Neuronal stem cell (in vitro differentiated cells): ENCODE measurements around the gene GATAD1.
"Not testable (repeated sequence)": the region's sequence is repeated elsewhere in the genome, so short reads cannot be mapped to it uniquely, and the experiment has no call there.

ENCODE experiments used
- DNase-seq: peaks from one replicate; pipeline ENCODE4 v3.0.0-alpha.2; 2013; ENCODE audit warnings: low spot score
- H2AFZ ChIP-seq: one replicate; pipeline ENCODE4 v1.6.1; 2013; ENCODE audit warnings: mild to moderate bottlenecking, low read length, inconsistent platforms
- H2AK5ac ChIP-seq: 2 replicates; pipeline ENCODE4 v1.6.1; 2013; ENCODE audit warnings: low read depth, mild to moderate bottlenecking, inconsistent platforms, low read length, moderate library complexity, mixed read lengths
- H2BK120ac ChIP-seq: 2 replicates; pipeline ENCODE4 v1.6.1; 2013; ENCODE audit warnings: low read depth, mild to moderate bottlenecking, inconsistent platforms, low read length, moderate library complexity, mixed read lengths
- H2BK12ac ChIP-seq: one replicate; pipeline ENCODE4 v1.6.1; 2013; ENCODE audit warnings: low read length, inconsistent platforms
- H2BK15ac ChIP-seq: 2 replicates; pipeline ENCODE4 v1.6.1; 2013; ENCODE audit warnings: mild to moderate bottlenecking, low read length, inconsistent platforms, mixed read lengths
- H2BK5ac ChIP-seq: one replicate; pipeline ENCODE4 v1.6.1; 2013; ENCODE audit warnings: inconsistent platforms, mild to moderate bottlenecking, low read length, moderate library complexity
- H3K14ac ChIP-seq: one replicate; pipeline ENCODE4 v1.6.1; 2013; ENCODE audit warnings: low read length, inconsistent platforms
- H3K18ac ChIP-seq: 2 replicates; pipeline ENCODE4 v1.6.1; 2013; ENCODE audit warnings: low read length, inconsistent platforms
- H3K23ac ChIP-seq: 2 replicates; pipeline ENCODE4 v1.6.1; 2013; ENCODE audit warnings: low read depth, mild to moderate bottlenecking, mixed read lengths, low read length, inconsistent platforms; ENCODE audit not compliant: poor library complexity
- H3K27ac ChIP-seq: replicated peaks from 3 replicates; pipeline ENCODE4 v1.5.1; 2013; ENCODE audit warnings: low read length, inconsistent platforms
- H3K27me3 ChIP-seq, 3 experiments: 2 replicates each; pipeline ENCODE4 v1.6.1; 2013; ENCODE audit warnings: low read length in 3 of 3, mild to moderate bottlenecking in 2 of 3, inconsistent platforms in 1 of 3, low read depth in 1 of 3, mixed read lengths in 1 of 3, moderate library complexity in 1 of 3; ENCODE audit not compliant: control insufficient read depth in 3 of 3, insufficient read depth in 3 of 3
- H3K36me3 ChIP-seq, 2 donors: replicated peaks in 1 of 2; 2 replicates each; pipeline ENCODE4 v1.6.1; 2013; ENCODE audit warnings: low read length in 2 of 2; ENCODE audit not compliant: control insufficient read depth in 2 of 2, insufficient read depth in 2 of 2
- H3K4ac ChIP-seq: 2 replicates; pipeline ENCODE4 v1.6.1; 2013; ENCODE audit warnings: inconsistent platforms, mild to moderate bottlenecking, low read length, moderate library complexity
- H3K4me1 ChIP-seq, 2 donors: 1 replicate in 1 of 2; 2 replicates in 1 of 2; pipeline ENCODE4 v1.6.1; 2013; ENCODE audit warnings: low read length in 2 of 2, low read depth in 1 of 2; ENCODE audit not compliant: control insufficient read depth in 2 of 2, insufficient read depth in 1 of 2
- H3K4me2 ChIP-seq: one replicate; pipeline ENCODE4 v1.6.1; 2013; ENCODE audit warnings: mild to moderate bottlenecking, low read length, inconsistent platforms; ENCODE audit not compliant: insufficient read depth, poor library complexity, severe bottlenecking
- H3K4me3 ChIP-seq, 2 donors: 2 replicates each; pipeline ENCODE4 v1.5.1; 2013; ENCODE audit warnings: low read length in 2 of 2, mild to moderate bottlenecking in 2 of 2, inconsistent platforms in 1 of 2, moderate library complexity in 1 of 2
- H3K79me1 ChIP-seq: one replicate; pipeline ENCODE4 v1.6.1; 2013; ENCODE audit warnings: low read depth, mild to moderate bottlenecking, inconsistent platforms, low read length, moderate library complexity
- H3K9ac ChIP-seq: one replicate; pipeline ENCODE4 v1.6.1; 2013; ENCODE audit warnings: mild to moderate bottlenecking, low read depth, low read length, inconsistent platforms; ENCODE audit not compliant: poor library complexity
- H3K9me3 ChIP-seq, 2 donors: replicated peaks in 1 of 2; 2 replicates each; pipeline versions ENCODE3 to v1.6.1; 2013; ENCODE audit warnings: low read length in 2 of 2, mild to moderate bottlenecking in 2 of 2, inconsistent platforms in 1 of 2, low read depth in 1 of 2, mixed read lengths in 1 of 2, moderate library complexity in 1 of 2; ENCODE audit not compliant: control insufficient read depth in 2 of 2, insufficient read depth in 1 of 2
- H4K8ac ChIP-seq: one replicate; pipeline ENCODE4 v1.6.1; 2013; ENCODE audit warnings: low read depth, mild to moderate bottlenecking, inconsistent platforms, low read length, moderate library complexity
- H4K91ac ChIP-seq: one replicate; pipeline ENCODE4 v1.6.1; 2013; ENCODE audit warnings: low read length, low read depth, mild to moderate bottlenecking, inconsistent platforms; ENCODE audit not compliant: poor library complexity
- WGBS, 2 donors: extraction: QIAGEN DNeasy Blood & Tissue Kit; methylation state at CpG; one replicate each; pipeline ENCODE4 v1.1.7; 2013; ENCODE audit warnings: missing lambda C conversion rate in 2 of 2, mixed read lengths in 1 of 2; ENCODE audit not compliant: insufficient read length in 2 of 2, insufficient replicate concordance in 1 of 2; ENCODE audit errors: extremely low coverage in 2 of 2; 5-methylcytosine and 5-hydroxymethylcytosine counted together

The GATAD1 gene

GRCh38 chr7:92410162-92410561 is 37.1 kb upstream of the GATAD1 start:
- H3K79me1 ChIP-seq, H3K9ac ChIP-seq, H3K23ac ChIP-seq, H2AK5ac ChIP-seq, H2BK5ac ChIP-seq, H3K4me2 ChIP-seq, H3K4me1 ChIP-seq, H2BK15ac ChIP-seq, H2AFZ ChIP-seq, H4K91ac ChIP-seq, H3K27ac ChIP-seq, H2BK120ac ChIP-seq, H4K8ac ChIP-seq, H3K9me3 ChIP-seq, H3K36me3 ChIP-seq, H3K27me3 ChIP-seq, H3K4ac ChIP-seq, H3K18ac ChIP-seq, DNase-seq, H2BK12ac ChIP-seq, H3K14ac ChIP-seq, H3K4me3 ChIP-seq: not testable (repeated sequence)
- WGBS, 2 donors: no CpG with 5 or more reads among the region's 6 CpGs

GRCh38 chr7:92412745-92413144 is 34.5 kb upstream of the GATAD1 start:
- H3K4me1 ChIP-seq: peaks cover 0 to 5% of the 10 kb centered on the region in 2 donors
- no peak for DNase-seq
- H2BK12ac ChIP-seq: no peak overlapping the region
- no peak overlapping the region for H3K18ac ChIP-seq
- no peak overlapping the region for H3K4me2 ChIP-seq
- H3K27me3 ChIP-seq: no peaks in the 10 kb centered on the region
- no peak overlapping the region for H2BK5ac ChIP-seq
- H2AFZ ChIP-seq: no peak overlapping the region
- H4K8ac ChIP-seq: no peak overlapping the region
- H3K4ac ChIP-seq: no peak overlapping the region
- H4K91ac ChIP-seq: no peak overlapping the region
- no peak overlapping the region for H3K4me3 ChIP-seq
- no peaks in the 10 kb centered on the region for H3K79me1 ChIP-seq
- H3K36me3 ChIP-seq: no peaks in the 10 kb centered on the region
- H3K9ac ChIP-seq: no peak overlapping the region
- H2BK120ac ChIP-seq: no peak overlapping the region
- H2BK15ac ChIP-seq: no peak overlapping the region
- H2AK5ac ChIP-seq: no peak overlapping the region
- no peak overlapping the region for H3K14ac ChIP-seq
- no CpG with 5 or more reads among the region's 11 CpGs for WGBS, 2 donors
- H3K9me3 ChIP-seq: no peaks in the 10 kb centered on the region
- H3K27ac ChIP-seq: no peak overlapping the region
- no peak overlapping the region for H3K23ac ChIP-seq

GRCh38 chr7:92413550-92413949 is 33.7 kb upstream of the GATAD1 start:
- H4K91ac ChIP-seq: no peak overlapping the region
- peaks cover 0 to 5% of the 10 kb centered on the region in 2 donors for H3K4me1 ChIP-seq
- no peaks in the 10 kb centered on the region for H3K9me3 ChIP-seq
- no peaks in the 10 kb centered on the region for H3K79me1 ChIP-seq
- H2BK120ac ChIP-seq: no peak overlapping the region
- no peak overlapping the region for H3K4me3 ChIP-seq
- no peak overlapping the region for H2AK5ac ChIP-seq
- no peak overlapping the region for H3K27ac ChIP-seq
- no peak overlapping the region for H2BK15ac ChIP-seq
- no peak overlapping the region for H3K9ac ChIP-seq
- H3K4ac ChIP-seq: no peak overlapping the region
- no peak for DNase-seq
- H4K8ac ChIP-seq: no peak overlapping the region
- no peaks in the 10 kb centered on the region for H3K36me3 ChIP-seq
- H2BK5ac ChIP-seq: no peak overlapping the region
- H3K23ac ChIP-seq: no peak overlapping the region
- H3K27me3 ChIP-seq: no peaks in the 10 kb centered on the region
- no peak overlapping the region for H2BK12ac ChIP-seq
- no CpG with 5 or more reads among the region's 5 CpGs for WGBS, 2 donors
- no peak overlapping the region for H3K18ac ChIP-seq
- peak overlapping the region; percentile 15 for H2AFZ ChIP-seq
- no peak overlapping the region for H3K4me2 ChIP-seq
- no peak overlapping the region for H3K14ac ChIP-seq

GRCh38 chr7:92415225-92415624 is 32.1 kb upstream of the GATAD1 start:
- Histone ChIP-seq H3K4me3 (no peak overlapping the region), H2AFZ (peak overlapping the region; percentile 61), H3K9ac (no peak overlapping the region), H2AK5ac (no peak overlapping the region), H3K27me3 (no peaks in the 10 kb centered on the region), H3K27ac (no peak overlapping the region), H3K9me3 (no peaks in the 10 kb centered on the region), H2BK15ac (no peak overlapping the region), H3K4me1 (peaks cover 0 to 5% of the 10 kb centered on the region in 2 donors), H2BK12ac (no peak overlapping the region), H4K8ac (no peak overlapping the region), H3K36me3 (no peaks in the 10 kb centered on the region), H3K4ac (no peak overlapping the region), H2BK120ac (no peak overlapping the region), H3K4me2 (no peak overlapping the region), H3K23ac (no peak overlapping the region), H3K18ac (no peak overlapping the region), H4K91ac (no peak overlapping the region), H3K14ac (no peak overlapping the region), H3K79me1 (no peaks in the 10 kb centered on the region), H2BK5ac (no peak overlapping the region)
- no CpG with 5 or more reads among the region's 5 CpGs for WGBS, 2 donors
- no peak for DNase-seq
